SKM-1 (cell line): ENCODE results near the gene ELAPOR1.

Experiments
- DNase-seq: peaks from one replicate; lab custom pipeline; 2025; ENCODE audit not compliant: unreplicated experiment; lab: John Stamatoyannopoulos, UW

The ELAPOR1 gene, protein sequence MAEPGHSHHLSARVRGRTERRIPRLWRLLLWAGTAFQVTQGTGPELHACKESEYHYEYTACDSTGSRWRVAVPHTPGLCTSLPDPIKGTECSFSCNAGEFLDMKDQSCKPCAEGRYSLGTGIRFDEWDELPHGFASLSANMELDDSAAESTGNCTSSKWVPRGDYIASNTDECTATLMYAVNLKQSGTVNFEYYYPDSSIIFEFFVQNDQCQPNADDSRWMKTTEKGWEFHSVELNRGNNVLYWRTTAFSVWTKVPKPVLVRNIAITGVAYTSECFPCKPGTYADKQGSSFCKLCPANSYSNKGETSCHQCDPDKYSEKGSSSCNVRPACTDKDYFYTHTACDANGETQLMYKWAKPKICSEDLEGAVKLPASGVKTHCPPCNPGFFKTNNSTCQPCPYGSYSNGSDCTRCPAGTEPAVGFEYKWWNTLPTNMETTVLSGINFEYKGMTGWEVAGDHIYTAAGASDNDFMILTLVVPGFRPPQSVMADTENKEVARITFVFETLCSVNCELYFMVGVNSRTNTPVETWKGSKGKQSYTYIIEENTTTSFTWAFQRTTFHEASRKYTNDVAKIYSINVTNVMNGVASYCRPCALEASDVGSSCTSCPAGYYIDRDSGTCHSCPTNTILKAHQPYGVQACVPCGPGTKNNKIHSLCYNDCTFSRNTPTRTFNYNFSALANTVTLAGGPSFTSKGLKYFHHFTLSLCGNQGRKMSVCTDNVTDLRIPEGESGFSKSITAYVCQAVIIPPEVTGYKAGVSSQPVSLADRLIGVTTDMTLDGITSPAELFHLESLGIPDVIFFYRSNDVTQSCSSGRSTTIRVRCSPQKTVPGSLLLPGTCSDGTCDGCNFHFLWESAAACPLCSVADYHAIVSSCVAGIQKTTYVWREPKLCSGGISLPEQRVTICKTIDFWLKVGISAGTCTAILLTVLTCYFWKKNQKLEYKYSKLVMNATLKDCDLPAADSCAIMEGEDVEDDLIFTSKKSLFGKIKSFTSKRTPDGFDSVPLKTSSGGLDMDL

DNA sequence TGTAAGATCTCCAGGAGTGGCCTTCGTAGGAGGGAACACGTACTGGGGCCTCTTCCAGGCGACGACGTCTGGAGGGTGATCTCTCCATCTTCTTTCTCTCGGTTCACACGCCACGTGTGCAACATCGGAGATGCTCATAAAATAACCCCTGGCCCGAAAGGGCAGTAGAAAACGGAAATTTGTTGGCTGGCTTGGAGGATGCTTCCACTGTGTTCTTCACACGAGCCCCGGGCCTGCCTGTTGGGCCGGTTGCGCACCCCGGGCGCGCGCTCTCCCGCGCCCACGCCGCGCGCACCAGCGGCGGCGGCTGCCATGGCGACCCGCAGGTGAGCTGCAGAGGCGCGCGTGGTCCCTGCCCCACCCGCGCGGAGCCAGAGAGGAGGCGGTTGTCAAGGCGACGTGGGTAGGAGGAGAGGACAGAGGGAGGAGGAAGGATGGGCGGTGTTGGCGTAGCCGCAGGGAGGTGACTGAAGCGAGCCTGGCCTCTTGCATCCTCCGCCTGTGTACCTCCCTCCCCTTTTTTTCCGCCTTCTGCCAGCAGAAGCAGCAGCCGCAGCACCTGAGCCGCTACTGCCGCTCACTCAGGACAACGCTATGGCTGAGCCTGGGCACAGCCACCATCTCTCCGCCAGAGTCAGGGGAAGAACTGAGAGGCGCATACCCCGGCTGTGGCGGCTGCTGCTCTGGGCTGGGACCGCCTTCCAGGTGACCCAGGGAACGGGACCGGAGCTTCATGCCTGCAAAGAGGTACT, at the start of gene ELAPOR1:
TSS of gene ELAPOR1 (plus strand) at position 526 of the 752 bp plus-strand sequence. CDS start at position 595, 69 bp downstream.
- no peak for DNase-seq

DNA sequence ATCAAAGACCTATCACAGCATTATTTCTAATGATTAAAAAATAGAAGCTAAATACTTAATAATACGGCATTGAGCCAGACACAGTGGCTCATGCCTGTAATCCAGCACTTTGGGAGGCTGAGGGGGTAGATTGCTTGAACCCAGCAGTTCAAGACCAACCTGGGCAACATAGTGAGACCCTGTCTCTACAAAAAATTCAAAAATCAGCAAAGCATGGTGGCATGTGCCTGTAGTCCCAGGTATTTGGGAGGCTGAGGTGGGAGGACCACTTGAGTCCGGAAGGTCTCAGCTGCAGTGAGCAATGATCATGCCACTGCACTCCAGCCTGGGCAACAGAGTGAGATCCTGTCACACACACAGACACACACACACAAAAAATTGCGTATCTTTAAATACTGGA, 48.8 kb upstream of the ELAPOR1 start:
- DNase-seq = no peak

DNA sequence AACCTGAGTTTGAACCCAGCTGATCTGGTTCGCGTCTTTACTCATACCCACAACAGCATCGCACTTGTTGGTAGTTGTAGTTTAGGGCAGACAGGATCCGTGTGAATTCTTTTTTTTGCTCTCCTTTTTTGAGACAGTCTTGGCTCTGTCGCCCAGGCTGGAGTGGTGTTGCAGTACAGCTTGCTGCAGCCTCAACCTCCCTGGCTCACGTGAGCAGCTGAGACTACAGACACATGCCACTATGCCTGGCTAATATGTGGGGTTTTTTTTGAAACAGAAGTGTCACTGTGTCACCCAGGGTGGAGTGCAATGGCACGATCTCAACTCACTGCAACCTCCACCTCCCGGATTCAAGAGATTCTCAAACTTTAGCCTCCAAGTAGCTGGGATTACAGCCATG, 46.0 kb upstream of the ELAPOR1 start:
- DNase-seq = no peak

DNA sequence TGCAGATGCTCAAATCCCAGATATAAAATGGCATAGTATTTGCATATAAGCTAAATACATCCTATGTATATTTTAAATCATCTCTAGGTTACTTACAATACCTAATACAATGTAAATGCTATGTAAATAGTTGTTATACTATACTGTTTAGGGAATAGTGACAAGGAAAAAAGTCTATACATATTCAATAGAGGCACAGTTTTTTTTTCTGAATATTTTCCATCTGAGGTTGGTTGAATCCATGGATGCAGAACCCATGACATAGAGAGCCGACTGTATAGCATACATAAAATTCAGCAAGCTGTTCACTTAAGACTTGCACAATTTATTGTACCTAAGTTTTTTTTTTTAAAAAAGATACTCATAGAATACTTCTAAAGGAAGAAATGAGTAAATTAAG, 44.6 kb upstream of the ELAPOR1 start:
- DNase-seq = no peak

DNA sequence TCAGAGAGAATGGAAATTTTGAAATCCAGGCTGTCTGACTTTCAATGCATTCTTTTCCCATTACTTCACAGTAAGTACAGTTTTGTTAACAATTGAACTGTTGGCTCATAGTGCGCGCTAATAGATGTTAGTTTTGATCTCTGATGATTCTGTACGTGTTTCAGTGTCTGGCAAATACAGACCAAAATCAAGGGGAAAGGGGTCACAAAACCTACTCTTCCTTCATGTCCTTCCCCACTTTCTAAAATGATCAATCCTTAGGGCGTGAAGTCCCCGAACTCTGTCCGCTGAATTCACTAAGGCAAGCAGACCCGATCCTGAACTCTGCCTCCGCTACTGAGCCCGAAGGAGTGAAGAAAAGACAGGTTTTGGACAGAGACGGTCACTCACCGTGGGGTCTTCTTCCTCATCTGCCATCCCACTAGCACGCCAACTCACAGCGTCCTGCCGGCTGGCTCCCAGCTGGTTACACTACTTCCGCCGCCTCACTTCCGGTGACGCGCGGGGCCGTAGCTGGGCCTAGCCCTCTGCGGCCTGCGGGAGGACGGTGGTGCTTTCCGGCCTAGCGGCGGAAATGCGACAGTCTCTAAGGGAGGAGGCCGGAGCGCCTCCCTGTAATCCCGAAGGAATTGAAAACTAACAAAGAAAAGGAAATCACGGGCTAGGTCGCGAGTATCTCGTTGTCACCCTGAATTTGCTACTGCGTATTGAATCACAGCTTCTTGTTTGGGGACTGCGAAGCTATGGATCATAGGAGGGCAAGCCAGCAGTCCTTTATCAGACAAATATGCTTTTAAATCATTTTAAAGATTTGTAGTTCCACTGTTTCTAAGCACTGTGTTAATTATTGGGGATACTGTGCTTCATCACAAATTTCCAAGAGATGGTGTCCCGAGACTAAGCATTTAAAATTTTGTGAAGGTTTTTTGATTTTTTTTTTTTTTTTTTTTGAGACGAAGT, 38.1 kb upstream of the ELAPOR1 start, which contains the start of gene TAF13:
TSS of gene TAF13 (minus strand) at position 473 of the 960 bp plus-strand sequence. CDS start at position 417, 56 bp downstream.
- peak; percentile 72 for DNase-seq

DNA sequence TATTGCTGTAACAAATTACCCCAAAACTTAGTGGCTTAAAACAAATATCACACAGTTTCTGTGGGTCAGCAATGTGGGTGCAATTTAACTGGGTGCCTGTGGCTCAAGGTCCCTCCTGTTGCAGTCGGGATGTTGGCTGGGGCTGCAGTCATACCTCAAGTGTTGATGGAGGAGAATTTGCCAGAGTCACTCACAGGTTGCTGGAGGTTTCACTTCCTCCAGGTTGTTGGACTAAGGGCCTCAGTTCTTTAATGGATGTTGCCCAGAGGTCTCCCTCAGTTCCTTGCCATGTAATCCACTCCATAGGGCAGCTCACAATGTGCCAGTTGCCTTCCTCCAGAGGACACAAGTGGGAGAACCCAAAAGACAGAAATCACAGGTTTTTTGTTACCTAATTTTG, 35.6 kb upstream of the ELAPOR1 start:
- no peak for DNase-seq

DNA sequence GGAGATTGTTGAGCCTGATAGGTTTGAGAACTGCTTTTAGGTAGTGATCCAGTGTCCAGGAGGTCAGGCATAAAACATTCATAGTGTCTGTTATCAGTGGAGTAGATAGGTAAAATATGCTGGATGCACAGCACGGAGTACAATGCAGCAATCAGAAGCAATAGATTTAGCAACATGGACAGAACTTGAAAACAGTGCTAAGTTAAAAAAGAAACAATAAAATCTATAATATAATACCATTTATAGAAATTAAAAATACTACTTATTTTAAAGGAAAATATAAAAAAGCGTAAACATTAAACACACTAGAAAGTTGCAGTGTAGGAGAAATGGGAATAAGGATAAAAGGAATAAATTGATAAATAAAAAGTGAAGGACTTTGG, 34.7 kb upstream of the ELAPOR1 start:
- no peak for DNase-seq

DNA sequence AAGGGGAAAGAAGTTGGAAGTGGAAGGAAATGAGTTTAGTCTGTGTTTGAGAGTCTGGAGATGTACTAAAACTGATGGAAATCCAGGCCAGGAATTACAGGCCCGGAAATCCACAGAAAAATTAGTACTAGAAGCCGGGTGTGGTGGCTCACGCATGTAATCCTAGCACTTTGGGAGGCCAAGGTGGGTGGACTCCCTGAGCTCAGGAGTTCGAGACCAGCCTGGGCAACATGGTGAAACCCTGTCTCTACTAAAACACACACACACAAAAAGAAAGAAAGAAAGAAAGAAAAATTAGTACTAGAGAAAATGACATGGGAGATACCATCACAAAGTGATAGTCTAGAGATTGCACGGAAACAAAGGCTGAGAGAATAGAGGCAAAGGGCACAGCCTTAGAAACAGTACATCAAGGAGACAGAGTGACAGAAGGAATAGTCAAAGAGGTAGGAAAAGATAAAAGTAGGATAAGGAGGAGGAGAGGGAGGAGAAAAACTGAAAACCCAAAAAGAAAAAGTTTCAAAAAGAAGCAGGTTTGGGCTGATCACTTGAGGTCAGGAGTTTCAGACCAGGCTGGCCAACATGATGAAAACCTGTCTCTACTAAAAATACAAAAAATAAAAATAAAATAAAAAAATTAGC, 33.4 kb upstream of the ELAPOR1 start:
- no peak for DNase-seq

DNA sequence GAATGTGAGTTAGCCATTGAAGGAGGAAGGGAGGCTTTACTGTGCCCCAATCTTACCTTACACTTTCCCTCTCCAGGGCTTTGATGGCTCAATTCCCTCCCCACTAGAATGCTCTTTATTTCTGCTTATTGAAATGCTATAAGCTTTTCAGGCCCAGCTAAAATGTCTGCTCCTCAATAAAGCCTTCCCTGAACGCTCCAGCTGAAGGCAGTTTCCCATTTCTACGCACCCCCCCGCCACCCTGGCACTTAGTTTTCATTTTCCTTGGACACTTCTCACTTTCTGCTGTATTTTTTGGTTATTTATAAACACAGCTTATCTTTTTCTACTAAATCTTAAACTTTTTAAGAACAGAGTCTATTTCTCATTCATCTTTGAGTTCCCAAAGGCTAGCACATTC, 30.4 kb upstream of the ELAPOR1 start:
- DNase-seq = no peak

DNA sequence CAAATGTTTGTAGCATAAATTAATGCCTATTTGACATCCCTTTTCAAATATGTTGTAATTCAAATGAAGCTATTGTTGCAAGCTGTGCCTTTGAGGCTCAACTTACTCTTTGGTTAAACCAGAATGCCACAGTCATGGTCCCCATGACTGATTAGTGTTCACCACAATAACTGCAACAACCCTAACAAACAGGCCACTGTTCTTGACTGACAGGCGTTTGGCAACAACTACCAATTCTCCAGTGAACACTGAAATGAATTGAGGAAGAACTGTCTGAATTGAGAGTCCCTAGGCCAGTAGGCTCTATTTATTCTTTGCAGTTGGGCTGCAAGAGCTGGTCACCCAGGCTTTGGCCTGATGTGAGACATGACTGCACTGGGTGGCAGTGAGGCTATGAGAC, 30.0 kb upstream of the ELAPOR1 start:
- DNase-seq = no peak

DNA sequence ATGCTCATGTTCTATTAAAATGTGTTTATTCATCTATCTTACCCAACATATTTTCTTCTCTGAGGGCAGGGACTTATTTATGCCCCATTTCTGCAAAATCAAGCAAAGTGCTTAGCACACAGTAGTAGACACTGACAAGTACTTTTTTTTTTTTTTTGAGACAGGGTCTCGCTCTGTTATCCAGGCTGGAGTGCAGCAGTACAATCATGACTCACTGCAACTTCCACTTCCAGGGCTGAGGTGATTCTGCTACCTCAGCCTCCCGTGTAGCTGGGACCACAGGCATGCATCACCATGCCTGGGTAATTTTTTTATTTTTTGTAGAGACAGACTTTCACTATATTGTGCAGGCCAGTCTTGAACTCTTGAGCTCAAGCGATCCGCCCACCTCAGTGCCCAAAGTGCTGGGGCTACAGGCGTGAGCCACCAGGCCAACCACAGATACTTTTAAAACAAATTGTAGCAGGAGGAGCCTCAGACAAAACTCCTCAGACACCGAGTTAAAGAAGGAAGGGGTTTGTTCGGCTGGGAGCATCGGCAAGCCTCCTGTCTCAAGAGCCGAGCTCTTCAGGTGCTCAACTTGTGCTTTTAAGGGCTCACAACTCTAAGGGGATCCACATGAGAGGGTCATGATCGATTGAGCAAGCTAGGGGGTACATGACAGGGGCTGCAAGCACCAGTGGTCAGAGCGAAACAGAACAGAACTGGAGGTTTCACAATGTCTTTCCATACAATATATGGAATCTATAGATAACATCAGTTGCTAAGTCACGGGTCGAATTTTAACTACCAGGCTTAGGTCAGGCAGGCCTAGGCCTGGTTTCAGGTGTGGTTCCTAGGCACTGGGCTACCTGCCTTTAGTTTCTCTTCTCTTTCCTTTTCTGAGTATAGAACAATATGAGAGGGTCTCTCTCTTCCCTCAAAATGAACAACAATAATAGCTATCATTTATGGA, 29.1 kb upstream of the ELAPOR1 start:
- DNase-seq = no peak

DNA sequence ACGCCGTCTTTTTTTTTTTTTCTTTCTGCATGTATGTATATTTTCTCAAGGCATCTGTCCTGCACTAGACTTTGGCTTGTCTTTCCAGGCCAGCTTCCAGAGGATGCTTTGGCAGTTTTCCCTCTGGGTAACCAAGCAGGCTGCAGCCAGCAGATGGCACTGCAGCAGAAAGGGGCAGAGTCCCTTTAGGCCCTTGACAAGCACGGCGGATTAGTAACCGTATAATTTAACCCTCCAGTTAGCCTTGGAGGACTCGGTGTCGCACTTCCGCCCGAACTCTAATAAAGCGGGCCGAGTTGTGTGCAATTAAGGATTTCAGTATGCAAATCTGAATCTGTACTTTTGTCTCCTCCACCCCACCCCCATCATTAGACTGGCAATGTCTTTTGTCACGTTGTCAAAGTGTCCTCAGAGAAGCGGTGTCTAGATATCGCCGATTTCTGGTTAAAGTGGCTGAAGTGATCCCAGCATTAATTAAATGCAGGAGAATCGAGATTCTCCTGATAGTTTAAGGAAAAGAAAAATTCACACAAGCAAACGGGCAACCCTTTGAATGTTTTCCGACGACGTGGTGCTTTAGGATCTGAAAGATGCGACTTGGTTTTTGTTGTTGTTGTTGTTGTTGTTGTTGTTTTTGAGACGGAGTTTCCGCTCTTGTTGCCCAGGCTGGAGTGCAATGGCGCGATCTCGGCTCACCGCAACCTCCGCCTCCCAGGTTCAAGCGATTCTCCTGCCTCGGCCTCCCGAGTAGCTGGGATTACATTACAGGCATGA, 24.5 kb upstream of the ELAPOR1 start:
- no peak for DNase-seq

DNA sequence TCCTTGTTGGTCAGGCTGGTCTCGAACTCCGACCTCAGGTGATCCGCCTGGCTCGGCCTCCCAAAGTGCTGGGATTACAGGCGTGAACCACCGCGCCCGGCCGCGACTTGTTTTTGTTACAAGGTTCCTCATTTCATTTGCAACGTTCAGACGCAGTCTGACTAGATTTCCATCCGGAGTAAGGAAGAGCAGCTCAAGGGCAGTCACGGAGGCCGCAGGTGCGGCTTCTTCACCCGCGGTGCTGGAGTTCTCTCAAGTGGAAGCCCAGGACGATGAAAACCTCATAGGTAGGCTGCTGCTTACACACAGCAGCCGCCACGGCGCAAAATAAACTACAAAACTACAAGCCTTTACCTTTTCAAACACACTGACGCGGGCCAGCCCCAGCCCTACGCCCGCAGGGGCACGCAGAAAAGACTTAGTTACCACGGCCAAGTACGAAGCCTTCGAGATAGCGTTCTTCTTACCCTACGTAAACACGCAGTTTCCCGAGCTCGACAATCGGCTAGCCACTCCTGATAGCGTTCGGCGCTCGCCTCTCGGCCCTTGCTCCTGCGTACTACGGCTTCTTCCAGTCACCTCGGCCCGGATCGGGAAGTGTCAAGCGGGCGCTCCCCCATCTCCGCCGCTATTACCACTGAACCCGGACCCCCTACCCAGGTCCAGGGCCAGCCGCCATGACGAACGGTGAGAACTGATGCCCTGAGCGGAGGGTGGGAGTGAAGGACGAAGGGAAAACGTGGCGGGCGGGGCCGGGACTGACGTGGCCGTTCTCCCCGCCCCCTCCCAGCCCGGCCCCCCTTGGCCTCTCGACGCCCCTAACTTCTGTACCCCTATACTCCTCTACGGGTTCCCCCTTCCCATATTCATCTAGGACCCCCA, 23.5 kb upstream of the ELAPOR1 start, which contains the start of gene TMEM167B:
TSS of gene TMEM167B (plus strand) at position 569 of the 882 bp plus-strand sequence. CDS start at position 678, 109 bp downstream.
- peak; percentile 74 for DNase-seq

DNA sequence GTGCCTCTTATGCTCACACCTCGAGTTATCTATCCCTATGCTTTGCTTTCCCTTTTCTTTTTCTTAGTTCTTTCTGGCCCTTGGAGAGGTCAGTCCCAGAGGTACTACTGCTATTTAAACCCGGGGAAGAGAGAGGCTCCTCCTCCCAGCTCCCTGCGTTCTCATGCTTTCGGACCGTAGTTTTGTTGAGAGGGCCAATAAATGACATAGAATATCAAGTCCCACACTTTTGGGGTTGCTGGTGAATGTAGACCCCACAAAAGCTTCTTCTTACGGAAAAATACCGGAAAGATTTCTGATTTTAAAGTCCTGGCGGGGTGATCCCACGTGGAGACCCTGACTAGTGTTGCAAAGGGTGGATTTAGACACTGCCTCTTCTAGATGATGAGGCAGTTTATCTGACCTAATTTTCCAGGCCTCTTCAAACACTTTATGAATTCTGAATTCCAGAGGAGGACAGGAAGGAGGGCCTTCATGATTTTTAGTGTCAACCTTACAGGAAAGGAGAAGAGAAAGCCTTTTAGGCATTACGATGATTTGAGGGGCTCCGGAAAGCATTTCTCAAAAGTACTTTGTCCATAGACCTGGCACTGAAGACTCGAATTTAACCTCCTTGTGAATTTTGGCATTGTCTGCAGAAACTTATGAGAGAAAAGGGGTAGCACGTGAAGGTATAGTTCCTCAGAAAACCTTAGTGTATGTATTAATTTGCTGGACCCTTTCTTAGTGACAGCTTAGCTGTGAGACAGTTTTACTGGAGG, 22.7 kb upstream of the ELAPOR1 start:
- DNase-seq = peak; percentile 25

DNA sequence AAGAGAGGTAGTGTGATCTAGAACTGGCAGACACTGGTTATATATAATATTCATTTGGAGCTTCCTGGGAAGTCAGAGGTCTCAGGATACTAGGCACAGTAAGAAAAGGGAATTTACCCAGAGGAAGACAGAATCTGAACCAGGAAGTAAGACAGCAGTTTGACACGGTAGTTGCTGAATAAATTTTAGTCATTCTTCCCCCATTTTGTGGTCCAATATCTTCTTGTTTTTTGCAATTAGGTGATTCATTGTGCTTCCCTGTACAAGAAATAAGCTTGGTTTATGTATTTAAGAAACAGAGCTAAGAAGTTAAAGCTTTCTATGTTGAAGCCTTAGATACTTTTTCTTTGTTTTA, 22.1 kb upstream of the ELAPOR1 start:
- DNase-seq = peak; percentile 31

DNA sequence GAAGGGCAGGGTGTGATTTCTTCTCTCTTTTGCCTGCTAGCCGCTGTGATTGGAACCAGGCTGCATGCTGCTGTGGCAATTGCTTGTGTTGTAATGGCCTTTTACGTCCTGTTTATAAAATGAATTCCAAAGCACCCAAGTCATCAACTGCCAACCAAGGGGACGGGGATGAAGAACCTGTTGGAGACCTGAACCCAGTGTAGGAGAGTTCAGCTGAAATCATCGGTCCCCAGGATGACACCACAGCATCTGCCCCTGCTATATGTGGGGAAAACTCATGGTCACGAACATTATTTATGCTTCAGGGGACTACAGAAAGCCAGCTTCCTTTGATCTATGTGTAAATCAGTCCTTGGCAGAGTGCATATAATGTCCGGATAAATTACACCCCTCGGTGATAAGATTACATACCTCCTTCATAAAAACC, 19.5 kb upstream of the ELAPOR1 start:
- no peak for DNase-seq
